Left hindlimb (tissue), 1 donor: ENCODE data around the gene PTPRK.
"Not testable (repeated sequence)": the region's sequence is repeated elsewhere in the genome, so short reads cannot be mapped to it uniquely, and the experiment has no call there.

Experiments used
- DNase-seq: peaks from one replicate; pipeline ENCODE4 v3.0.0-alpha.2; 2018

PTPRK gene

DNA sequence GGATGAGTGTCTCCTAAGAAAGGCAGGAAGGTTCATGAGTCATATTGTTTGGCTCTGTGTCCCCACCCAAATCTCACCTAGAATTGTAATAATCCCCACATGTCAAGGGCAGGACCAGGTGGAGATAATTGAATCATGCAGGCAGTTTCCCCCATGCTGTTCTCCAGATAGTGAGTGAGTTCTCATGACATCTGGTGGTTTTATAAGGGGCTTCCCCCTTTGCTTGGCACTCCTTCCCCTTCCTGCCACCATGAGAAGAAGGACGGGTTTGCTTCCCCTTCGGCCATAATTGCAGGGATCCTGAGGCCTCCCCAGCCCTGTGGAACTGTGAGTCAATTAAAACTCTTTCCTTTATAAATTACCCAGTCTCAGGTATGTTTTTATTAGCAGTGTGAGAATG lies 542.2 kb downstream of the PTPRK start:
- not testable (repeated sequence) for DNase-seq

DNA sequence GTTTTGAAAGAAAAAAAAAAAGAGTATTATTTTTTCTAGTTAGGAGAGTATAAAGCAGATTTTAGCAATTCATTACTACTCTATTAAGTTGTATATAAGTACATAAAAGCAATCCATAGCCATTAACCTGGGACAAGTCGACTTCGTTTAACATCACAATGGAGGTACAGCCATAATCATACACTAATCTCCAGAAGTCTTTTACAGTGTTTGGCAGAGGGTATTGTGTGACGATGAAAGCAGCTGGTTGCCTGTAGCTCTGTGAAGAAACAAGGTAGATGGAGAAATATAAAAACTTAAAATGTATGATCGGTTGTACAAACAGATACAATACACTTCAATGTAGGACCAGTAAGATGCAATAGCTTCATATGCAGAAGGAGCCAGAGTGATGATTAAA lies 543.6 kb downstream of the PTPRK start:
- DNase-seq: no peak

DNA sequence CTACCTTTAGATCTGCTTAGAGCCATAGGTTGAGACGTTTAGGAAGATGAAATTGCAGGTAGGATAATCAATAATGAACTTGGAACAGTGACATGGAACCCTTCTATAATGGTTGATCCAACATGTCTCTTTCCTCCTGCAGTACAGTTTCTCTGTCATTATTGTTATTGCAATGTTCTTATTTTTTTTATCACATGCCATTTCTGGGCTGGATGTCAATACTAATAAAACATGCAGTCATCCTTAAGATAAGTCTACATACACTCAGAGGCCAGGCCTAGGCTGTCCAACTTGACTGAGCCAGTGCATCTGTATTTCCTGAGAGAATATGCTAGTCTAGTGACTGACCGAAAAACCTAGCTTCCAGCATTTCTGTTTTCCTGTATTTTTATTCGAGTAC lies 544.3 kb downstream of the PTPRK start:
- DNase-seq: no peak

DNA sequence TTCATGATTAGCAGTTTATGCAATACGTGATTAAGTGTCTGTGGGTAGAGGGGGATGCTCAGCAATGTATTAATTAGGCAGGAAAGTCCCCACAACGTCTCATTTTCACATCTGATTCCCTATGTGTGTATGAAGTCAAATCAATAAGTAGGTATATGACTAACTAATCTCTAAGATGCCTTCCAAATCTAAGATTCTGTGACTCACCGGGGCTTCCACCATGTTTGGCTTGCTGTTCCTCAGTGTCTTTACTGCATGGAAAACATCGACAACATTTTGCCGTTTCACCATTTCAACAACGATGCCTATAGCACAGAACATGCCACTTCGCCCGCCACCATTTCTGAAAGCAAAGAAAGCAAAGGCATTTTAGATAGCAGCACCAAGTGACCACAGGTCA lies 547.6 kb downstream of the PTPRK start:
- DNase-seq: no peak

DNA sequence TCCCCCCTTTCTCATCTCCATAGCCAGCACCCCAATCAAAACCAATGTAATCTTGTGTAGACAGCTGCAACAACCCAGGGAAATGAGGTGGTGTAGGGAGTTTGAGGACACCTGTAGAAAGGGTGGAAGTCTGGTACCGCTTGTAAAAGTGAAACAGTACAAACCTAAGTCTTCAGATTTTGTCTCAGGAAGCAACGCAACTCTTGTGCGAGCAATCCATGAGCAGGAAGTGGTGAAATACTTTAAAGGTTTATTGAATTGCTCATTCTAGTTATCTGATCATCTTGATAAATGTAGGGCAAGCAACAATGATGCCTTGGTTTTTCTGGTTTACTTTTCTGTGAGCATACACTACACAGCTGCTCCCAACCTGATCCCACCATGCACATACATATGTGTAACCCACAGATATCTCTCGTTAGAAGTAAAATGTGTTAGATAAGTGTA lies 548.4 kb downstream of the PTPRK start:
- DNase-seq: no peak

DNA sequence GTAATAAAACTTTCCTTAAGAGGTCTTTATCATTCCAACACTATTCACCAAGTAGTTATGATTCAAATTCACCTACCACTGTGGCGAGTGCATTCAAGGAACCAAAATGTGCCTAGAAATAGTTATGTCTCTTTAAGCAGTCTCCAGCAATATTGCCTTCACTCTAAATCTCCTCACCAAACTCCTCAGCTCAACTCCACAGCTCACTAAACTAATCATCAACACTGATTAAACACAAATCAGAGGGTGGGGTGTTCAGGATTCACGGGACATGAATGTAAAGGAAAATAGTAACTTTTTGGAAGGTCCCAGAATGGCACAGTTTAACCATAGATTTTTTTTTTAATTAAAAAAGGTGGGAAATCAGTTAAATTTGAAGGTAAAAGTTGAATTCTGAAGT lies 549.0 kb downstream of the PTPRK start:
- no peak for DNase-seq

DNA sequence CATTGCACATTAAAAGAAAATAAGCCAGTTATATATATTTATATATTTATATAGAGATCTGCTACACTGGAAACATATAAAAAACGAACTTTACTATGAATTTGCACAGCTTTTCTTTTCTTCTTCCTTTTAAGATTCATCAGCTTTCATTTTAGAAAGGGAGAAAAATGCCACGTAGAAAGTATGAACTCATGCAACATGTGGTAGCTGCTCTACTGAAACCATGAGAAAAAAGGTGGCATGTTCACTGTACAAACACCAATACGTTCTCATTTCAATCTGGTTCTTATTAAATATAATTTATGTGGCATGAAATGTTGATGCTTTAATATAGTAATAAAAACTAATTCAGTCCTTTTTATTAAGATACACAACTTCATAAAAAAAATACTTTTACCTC lies 550.7 kb downstream of the PTPRK start:
- DNase-seq: no peak

DNA sequence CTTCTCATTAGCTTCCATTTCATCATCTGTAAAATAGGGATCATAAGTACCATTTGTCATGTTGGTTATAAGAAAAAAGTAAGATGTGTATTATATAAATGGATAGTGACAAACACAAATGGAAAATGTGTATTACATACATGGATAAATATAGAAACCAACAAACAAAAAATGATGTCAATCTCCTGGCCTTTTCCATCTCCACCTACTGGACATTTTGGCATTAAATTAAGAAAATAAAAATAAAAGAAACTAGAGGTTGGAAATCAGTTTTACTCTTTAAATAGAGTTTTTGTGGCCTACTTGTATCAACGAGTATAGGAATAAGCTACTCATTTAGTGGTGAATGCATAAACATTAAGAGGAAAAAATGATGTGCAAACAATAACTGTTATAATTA lies 552.0 kb downstream of the PTPRK start:
- DNase-seq: no peak

DNA sequence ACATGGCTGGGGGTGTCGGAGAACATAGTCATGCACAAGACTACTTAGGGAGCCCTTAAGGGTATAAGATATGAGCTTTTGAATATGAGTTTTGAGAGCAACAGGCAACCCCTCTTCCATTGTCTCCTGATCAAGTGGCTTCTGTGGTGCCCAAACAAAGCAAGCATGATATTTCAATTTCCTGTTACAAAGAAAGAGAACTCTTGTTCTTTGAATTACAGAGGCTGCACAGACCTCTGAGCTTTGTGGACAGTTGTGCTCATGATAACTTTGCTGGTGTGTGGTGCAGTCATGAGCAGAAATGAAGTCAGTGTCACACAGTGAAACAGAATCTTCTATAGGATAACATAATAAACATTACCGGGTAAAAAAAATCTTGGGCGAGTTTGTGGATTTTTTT lies 552.7 kb downstream of the PTPRK start:
- no peak for DNase-seq

DNA sequence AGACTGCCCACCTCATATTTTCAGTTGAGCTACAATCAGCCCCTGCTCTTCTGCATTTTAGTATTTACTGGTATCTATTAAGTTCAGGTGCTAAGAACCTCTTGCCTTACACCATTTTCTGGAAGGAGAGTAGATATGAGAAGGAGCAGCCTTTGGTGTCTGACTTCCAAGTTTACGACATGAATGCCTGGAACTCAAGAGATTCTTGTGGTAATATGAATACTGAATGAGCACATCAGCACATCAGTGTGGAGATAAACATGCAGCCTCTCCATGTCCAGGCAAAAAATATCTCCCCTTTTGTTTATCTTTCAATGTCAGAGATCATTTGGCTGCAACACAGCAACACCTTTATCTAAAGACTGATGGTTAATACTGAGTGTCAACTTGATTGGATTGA lies 553.8 kb downstream of the PTPRK start:
- DNase-seq: no peak

DNA sequence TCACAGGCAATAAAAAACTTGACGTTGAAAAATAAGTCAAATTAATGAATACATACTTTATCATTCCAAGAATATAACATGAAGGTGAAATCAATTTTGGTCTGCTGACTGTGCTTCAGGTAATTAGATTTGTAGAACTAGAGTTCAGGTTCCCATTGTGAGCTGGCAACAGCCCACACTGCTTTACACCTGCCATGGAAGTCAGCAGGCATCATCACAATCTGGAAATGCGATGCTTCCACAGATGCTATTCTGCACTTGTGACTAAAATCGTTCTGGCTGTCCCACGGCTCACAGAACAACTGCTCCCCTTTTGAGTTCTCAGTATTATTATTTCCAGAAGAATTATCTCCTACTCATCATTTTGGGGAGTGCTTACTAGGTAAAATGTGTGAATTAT lies 556.9 kb downstream of the PTPRK start:
- no peak for DNase-seq

DNA sequence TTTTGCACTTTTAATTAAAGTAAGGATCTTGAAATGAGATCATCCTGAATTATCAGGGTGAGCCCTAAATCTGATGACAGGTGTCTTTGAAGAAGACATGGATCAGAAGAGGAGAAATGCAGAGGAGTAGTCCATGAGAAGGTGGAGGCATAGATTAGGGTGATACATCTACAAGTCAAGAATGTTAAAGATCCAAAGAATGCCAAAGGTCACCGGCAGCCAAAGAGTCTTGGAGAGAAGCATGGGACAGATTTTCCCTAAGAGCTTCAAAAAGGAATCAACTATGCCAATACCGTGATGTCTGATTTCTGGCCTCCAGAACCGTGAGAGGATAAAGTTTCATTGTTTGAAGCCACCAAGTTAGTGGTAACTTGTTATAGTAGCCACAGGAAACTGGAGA lies 560.5 kb downstream of the PTPRK start:
- DNase-seq: no peak

DNA sequence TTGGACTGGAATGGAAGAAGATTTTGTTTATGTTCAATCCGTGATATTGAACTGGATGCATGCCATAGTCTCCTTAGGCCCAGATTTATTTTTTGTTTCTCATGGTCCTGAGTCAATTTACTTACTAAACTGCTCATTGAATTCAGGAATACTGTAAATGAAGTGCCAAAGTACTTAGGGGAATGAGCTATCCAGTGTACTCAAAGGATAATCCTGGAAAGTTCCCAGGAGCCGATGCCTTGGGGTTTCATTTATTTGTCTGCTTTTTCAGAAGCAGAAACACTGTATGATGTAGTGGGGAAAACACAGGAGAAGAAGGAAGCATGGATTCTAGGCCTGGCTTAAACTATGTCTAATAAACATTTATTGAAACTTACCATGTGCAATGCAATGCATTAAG lies 563.4 kb downstream of the PTPRK start:
- DNase-seq: no peak

DNA sequence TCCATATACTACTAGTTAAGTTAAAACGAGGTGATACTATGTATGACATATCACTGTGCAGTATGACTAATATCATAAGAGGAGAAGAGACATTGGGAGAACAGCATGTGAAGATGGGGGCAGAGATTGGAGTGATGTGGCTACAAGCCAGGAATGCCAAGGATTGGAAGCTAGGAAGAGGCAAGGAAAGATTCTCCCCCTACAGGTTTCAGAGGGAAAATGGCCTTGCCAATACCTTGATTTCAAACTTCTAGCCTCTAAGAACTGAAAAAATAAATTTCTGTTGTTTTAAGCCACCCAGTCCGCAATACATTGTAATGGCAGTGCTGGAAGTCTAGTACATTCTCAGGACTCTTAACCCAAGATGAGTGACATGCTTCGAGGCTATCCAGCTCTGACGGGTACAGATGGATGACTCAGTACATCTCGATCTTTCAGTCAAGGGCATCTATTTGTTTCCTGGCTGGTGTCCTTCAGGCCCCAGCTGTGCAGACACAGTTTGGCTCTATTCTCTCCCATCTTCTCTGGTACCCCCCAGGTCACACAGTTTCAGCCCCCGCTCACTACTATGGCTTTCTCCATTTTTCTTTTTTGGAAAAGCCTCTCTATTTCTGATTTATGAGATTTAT lies 564.0 kb downstream of the PTPRK start:
- DNase-seq: no peak

DNA sequence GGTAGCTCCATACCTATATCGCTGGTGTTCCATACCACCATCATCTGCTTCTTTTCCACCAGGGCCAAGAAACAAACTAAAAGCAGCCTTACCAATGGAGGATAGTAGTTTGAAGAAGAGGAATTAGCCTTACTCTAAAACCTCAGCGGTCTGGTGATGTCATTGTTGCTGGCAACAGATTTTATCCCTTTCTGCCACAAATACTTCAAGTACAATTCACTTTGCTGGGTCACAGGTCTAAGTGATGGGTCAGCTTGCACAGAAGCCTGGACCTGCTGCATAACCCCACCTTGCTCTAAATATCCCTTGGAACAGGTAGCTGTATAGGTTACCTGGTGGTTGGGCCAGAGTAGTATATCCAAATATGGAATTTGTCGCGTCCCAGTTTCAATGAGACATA lies 566.3 kb downstream of the PTPRK start:
- no peak for DNase-seq

DNA sequence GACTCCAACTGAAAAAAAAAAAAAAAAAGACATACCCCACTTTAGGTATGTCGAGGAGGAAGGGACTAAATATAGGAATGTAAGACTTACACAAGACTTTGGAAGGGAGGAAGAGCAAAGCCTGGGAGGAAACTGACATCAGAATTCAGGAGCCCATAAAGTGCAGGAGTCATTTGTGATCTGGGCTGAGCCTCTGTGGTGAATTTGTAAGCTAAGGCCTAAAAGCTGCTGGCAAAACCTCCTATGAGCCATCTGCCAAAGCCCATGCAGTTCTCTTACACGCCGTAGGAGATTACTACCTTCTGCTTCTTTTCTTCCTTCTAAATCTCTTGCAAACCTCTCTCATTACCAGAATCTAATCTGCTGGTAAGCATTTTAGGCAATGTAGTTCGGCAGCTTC lies 567.6 kb downstream of the PTPRK start:
- DNase-seq: no peak

DNA sequence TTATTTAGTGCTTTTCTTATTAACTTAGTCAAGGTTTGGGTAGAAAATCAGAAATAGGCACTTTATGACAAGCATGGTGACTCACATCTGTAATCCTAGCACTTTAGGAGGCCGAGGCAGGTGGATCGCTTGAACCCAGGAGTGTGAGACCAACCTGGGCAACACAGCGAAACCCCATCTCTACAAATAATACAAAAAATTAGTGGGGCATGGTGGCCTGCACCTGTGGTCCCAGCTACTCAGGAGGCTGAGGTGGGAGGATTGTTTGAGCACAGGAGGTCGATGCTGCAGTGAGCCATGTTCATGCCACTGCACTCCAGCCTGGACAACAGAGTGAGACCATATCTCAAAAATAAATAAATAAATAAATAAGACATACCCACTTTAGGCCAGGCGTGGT lies 568.2 kb downstream of the PTPRK start:
- DNase-seq: no peak

DNA sequence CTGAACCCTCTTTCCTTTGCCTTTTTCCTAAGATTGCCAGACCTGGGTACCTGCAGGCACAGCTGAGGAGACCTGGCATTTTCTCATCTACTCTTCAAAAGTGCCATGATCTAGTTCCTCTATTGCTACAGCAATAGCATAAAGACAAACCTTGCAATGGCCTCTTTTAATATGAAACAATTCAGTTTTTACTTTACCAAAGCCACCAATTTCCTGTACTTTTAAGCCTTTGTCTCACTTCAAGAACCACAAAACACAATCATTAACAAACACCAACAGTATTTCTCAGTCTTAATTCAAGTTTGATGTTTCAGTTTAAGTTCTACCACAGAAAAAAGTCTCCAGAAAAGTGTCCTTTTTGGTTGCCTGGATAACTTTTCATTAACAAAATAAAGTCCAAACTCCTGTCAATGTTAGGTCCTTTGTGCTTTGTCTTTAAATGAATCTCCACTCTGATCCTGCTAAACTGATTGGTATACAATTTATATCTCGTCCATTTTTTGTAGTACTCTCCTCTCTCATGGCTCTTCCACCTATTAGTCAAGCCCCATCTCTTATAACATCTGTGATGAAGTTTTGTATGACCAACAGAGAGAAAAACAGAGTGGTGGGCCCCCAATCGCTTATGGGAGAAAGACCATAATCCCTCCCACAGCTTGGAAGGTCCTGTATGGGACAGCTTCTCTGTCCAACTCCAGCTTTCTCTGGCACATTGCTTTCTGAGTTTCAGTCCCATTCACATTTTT lies 569.1 kb downstream of the PTPRK start:
- DNase-seq: no peak

DNA sequence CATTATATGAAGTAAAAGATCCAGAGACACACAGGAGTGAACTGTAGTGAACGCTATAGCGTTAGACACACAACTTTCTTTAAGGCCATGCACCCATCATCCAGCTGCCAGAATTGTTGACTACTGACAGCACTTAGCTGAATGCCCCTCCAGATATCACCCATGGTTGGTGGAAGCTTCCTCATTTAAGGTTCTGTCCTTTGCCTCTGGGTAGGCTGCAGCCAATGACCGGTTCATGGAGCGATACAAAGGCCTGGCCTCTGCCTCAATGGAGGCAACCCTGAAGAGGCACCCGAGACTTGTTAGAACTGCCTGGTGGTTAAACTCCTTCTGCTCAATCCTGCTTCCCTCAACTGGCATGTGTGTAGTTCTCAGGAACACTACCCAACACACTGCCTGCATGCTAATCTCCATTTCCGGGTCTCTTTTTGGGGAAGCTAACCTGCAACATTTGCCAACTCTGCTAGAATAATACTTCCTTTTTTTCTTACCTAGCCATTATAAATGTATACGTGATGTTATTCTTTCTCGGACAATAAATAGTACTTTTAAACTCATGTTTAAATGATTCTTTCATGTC lies 569.7 kb downstream of the PTPRK start:
- no peak for DNase-seq

DNA sequence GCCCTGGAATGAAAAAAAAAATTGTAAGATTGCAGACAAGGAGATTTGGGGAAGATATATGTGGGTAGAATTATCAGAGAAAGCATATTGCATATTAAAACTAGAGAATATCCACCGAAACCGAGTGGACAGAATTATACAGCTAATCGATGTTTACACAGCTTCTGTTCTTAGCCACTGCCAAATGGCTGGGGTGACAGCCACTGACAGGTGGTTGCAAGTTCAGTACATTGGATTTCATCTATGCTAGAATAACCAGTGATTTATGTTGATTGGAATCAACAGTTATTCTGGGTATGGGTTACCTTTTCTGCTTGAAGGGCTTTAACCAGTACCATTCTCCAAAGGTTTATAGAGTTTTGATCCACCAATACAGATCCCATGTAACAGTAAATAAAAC lies 571.1 kb downstream of the PTPRK start:
- DNase-seq: no peak

DNA sequence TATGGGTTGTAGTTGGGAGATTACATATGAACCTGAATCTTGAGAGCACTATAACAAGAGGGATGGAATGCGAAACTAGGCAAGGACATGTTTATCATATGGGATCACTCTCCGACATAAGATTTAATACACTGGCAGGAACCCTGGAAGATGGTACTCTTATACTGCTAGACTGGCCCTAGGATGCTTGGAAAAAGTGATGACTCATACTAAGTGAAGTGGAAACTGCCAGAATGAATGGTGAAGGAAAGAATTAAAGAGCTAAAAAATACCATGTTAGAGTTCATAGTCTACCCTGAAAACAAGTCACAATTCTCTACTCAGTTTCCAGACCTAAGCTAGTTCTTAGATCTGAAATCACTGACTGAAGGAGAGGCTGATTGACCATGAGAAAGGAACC lies 574.0 kb downstream of the PTPRK start:
- no peak for DNase-seq

DNA sequence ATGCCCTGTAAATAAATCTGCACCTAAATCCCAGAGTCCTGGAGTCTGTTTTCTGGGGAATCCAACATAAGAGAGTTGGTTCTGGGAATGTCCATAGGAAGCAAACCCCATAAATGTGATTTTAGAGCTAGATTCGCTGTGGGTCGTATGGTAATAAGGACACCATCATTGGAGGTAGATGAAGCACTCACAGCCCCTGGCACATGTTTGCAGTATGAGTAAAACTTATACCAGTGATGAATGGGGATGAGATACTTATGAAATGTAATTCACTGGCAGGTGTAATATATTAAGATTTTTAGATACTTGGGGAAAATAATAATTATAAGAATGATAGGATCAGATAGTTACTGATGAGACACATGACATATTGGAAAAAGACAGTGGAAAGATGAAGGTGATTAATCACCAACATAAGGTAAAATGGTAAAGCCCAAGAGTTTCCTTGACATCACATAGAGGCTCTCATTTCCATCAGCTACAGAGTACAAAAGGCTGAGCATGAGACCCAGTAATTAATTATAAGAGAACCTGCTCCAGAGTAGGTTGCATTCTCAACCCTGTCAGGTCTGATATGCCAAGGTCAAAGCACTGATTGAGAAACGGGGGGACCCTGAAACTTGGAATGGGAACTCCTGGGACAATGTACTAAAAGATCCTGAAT lies 574.8 kb downstream of the PTPRK start:
- DNase-seq: no peak

DNA sequence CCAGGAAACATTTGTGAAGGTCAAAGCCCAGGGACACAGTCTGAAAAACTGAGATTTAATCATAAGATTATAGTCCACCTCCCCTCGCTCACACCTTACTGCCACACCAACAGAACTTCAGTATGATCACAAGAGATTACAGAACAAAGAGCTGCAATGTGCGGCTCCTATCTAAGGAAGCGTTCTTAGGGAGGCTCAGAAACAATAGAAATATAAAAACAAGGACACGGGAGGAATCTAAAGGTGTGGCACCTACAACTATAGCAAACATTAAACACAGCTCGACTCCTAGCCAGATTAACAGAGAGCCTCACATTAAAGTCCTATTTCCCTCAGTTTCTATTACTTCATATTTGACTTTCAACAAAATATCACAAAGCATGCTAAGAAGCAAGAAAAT lies 579.2 kb downstream of the PTPRK start:
- DNase-seq: no peak

DNA sequence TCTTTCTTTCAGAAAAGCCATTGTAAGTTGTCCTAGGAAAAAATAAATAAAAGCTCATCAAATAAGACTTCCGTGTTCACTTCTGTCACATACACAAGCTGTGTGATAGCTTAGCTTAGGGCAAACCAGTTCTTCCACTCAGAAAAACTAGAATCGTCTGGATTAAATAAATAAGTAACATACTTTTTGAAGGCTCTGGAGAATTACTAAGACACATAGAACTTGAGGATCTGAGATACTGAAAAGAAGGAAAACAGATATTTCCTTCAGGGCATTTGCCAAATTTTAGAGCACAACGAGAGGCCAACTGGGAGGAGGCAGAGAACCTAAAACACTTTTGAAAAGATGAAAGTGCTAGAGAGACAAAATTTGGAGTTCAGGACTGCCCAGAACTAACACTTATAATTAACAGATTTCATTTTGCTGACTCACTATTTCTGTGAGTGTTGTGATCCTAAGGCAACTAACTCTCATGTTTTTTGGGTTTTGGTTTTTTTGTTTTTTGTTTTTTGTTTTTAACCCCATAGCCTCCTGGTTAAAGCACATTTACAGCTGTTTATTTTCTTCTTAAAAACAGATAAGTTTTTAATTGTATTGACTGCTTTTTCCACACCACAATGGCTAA lies 580.8 kb downstream of the PTPRK start:
- no peak for DNase-seq
